ENCODE measurements around the gene ARL13B.
A peak's percentile ranks its signal among the peaks of the same experiment; 100 is the strongest.

ARL13B gene

DNA sequence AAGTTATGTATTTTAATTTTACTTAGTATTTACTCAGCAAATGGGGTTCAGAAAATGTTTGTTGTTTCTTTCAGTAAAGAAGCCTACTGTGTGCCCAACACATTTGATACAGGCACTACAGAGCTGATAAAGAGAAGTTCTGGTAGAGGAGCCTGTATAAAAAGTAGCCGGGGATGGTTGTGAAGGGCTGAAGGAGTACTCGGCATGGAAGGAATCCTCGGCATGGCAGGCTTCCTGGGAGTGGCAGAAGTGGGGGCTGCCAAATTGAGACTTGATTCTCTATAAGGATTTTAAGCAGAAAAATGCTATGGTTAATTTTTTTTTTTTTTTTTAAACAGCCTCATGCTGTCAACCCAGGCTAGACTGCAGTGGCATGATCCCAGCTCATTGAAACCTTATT is 9.3 kb downstream of the ARL13B start:
- in situ Hi-C loops (cut with HindIII; ENCODE audit: low pct_ligation_motif_present, low pct_unique_long_range_greater_than_20kb, low sequenced_read_pairs): no loop called here
- no peak for DNase-seq

DNA sequence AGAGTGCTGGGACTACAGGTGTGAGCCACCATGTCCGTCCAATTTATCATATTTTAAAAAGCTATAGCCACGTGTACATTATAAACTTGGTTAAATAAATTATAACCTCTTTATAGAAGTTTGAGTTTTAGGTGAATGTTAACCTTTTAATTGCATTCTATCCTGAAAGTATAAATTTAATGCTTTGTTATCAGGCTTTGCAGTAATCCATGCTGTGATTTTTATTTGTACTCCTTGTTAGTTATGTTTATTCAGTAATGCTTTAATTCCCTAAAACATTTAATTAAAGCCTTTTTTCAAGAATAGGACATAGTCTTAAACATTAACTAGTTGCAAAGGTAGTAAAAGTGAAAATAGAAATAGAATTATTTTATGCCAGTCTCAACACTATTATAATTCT is 11.7 kb downstream of the ARL13B start:
- in situ Hi-C loops (cut with HindIII; ENCODE audit: low pct_ligation_motif_present, low pct_unique_long_range_greater_than_20kb, low sequenced_read_pairs): no loop called here
- no peak for DNase-seq

DNA sequence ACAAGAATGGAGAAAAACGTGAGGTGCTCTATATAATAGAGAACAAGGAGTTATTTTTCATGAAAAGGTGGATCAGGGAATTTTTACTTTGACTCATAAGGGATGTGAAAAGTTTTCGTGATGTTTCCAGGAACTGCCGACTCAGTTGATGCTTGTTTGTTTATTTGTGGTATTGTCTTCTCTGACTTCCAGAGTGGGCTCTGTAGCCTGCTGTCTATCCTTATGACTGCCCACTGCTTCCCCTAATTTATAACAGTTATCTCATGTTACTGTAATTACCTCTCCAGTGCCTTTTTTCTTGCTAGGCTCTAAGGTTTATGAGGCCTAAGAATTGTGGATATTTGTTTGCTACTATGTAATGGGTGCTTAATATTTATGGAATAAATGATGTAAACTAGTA is 12.3 kb downstream of the ARL13B start:
- DNase-seq: no peak
- in situ Hi-C loops (cut with HindIII; ENCODE audit: low pct_ligation_motif_present, low pct_unique_long_range_greater_than_20kb, low sequenced_read_pairs): no loop called here

DNA sequence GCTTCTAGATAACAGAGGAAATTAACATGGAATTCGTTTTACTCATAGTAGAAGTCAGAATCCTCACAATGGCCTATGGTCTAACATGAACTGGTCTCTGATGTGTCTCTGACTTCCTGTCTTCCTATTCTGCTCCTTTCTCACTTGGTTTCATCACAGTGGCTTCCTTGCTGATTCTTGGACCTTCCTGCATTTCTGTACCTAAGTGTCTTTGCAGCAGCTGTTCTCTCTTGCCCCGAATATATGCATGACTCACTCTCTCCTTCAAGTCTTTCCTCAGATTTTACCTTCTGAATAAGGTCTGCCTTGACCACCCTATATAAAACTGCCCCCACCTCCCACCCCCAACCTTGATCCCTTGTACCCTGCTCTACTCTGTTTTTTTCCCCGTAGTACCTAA is 14.1 kb downstream of the ARL13B start:
- DNase-seq: no peak
- in situ Hi-C loops (cut with HindIII; ENCODE audit: low pct_ligation_motif_present, low pct_unique_long_range_greater_than_20kb, low sequenced_read_pairs): no loop called here

DNA sequence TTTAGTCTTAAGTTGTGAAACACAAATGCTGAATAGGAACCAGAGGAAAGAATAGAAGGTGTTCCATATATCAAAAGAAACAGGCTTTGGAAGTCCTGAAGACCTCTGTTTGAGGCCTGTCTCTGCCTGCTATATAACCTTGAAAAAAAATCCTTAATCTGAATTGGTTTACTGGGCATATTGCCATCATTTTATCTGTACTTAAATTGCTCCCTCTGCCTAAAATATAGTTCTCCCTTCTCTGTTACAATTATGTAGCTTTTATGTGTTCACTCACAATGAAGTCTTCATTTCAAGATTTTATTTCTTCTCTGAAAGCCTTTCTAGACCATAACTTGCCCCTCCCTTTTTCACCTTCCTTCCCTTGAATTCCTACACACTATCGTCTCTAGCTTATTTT is 21.2 kb downstream of the ARL13B start:
- no peak for DNase-seq
- in situ Hi-C loops (cut with HindIII; ENCODE audit: low pct_ligation_motif_present, low pct_unique_long_range_greater_than_20kb, low sequenced_read_pairs): no loop called here

DNA sequence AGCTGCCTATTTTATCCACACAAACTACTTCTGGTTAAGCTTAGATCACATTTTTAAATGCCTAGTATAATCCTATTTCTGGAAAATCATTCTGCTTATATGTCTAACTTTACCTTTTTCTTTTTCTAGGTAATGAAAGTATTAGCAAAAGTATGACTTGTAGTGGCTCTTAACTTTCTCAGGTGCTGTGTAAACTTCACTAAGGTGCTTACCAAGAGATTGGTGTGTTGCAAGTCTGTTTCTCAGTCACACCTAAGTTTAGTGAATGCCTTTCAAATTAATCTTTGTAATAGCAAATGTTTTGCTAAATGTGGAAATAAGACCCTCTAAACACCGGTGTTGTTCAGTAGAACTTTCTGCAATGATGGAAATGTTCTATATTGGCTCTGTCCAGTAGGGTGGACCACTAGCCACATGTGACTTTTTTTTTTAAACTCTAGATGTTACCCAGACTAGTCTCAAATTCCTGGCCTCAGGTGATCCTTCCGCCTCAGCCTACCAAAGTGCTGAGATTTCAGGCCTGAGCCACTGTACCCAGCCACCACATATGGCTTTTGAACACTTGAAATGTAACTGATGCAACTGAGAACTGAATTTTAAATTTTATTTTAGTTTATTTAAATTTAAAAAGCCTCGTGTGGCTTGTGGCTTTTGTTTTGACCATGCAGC is 22.0 kb downstream of the ARL13B start:
- in situ Hi-C loops (cut with HindIII; ENCODE audit: low pct_ligation_motif_present, low pct_unique_long_range_greater_than_20kb, low sequenced_read_pairs): no loop called here
- DNase-seq: no peak

DNA sequence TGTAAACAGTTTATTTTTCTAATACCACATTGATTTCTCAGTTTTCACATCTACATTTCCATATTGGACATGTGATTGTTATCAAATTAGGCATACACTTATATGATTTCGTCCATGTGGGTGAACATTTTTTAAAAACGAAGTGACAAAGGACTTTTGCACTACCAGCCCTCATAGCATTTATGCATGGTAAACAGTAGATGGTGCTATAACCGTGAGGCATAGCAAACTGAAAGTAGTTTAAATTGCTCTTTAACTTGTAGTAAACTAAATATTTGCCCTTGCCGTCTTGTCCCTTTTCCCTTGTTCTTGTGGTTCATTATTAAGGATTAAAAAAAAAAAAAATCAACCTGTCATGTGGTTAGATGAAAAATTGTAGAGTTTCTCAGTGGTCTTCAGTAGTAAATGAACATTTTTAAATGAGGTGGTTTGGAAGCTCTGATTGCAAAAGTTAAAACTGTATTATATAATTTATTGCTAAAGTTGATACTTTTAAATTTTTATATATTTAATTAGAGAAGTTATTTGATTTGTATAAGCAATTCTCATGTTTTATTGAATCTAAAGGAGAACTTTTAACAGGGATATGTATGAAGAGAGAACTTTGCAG is 24.5 kb downstream of the ARL13B start:
- in situ Hi-C loops (cut with HindIII; ENCODE audit: low pct_ligation_motif_present, low pct_unique_long_range_greater_than_20kb, low sequenced_read_pairs): no loop called here
- peak; percentile 69 for DNase-seq

DNA sequence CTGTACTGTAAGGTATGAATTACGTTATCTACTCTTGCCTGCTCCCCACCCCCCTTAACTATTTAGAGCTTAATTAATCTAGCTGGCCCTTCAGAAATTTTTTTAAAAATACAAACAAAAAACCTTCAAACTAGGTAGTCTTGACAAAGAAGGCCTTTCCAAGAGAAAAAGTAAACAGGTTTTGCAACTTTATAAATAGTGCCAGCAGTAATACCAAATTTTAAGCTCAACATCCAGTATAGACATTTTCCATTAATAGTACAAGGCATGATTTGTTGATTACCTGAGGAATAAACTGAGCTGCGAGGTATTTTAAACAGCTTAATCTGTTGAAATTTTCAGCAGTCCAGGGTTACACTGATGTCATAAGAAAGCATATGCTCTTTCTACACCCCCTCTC is 28.3 kb downstream of the ARL13B start:
- in situ Hi-C loops (cut with HindIII; ENCODE audit: low pct_ligation_motif_present, low pct_unique_long_range_greater_than_20kb, low sequenced_read_pairs): no loop called here
- no peak for DNase-seq

DNA sequence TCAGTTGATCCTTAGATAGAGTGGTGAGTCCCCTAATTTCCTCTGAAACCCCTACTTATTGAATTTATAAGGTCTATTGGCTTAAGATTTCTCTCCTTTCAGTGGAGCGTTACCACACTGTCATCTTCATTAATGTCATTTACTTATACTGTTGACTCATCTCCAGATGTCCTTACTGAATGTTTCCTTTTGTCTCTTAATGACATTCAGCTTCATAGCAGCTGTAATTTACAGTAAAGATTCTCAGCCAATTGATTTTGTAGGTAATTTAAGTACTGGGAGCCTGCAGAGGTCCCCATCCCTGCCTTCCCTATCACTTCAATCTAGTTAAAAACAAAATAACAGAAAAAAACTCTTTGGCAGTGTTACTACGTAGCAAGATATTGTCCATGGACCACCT is 29.7 kb downstream of the ARL13B start:
- DNase-seq: no peak
- in situ Hi-C loops (cut with HindIII; ENCODE audit: low pct_ligation_motif_present, low pct_unique_long_range_greater_than_20kb, low sequenced_read_pairs): no loop called here

DNA sequence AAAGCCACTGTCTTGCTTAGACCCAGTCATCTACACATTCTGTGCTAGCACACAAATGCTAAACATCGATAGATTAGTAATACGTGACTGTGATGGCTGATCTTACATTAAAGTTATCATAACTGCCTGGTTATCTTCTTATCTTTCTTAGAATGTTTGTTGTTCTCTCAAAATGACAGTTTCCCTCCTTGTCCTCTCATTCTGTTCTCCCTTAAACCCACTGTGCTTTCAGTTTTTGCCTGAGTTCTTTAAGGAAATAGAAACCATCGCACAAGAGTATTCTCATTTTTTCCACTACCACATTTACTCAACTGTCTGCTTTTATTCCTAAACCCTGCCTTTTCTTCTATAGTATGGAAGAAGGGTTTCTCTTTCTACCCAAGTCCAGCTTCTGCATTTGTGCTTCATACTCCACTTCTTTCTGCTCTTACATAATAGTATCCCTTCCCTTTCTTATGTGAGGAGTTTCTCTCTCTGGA is 31.3 kb downstream of the ARL13B start:
- no peak for DNase-seq
- in situ Hi-C loops (cut with HindIII; ENCODE audit: low pct_ligation_motif_present, low pct_unique_long_range_greater_than_20kb, low sequenced_read_pairs): no loop called here

DNA sequence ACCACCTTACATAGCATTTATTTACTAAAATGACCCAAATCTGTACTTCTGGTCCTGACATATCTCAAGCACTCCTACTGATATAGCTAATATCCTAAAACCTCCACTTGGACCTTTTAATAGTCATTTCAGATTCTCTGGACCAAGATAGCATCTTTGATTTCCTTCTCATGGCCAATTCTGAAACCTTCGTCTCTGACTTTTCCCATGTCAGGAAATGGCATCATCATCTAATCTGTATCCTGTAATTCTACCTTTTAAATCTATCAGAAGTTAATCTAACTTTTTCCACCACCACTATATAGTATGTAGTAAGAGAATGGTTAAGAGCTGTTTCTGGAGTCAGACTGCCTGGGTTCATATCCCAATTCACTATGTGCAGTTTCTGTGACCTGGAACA is 32.2 kb downstream of the ARL13B start:
- DNase-seq: no peak
- in situ Hi-C loops (cut with HindIII; ENCODE audit: low pct_ligation_motif_present, low pct_unique_long_range_greater_than_20kb, low sequenced_read_pairs): no loop called here

DNA sequence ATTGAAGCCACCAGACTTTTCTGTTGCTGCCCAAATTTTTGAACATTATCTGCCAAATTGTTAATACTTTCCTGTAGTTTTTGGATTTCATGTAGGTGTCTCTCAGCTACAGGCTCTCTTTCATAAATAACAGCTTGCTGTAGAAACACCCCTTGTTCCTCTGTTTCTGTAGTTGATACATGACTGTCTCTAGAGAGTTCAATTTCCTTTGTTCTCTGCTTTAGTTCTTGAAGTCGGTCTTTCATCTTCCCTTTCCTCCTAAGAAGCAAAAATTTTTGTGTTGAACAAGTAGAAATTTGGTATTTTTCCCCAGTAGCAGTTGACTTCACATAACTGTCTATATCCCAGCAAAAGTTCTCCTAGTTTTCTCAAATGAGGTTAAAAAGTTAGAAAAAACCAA is 35.1 kb downstream of the ARL13B start:
- in situ Hi-C loops (cut with HindIII; ENCODE audit: low pct_ligation_motif_present, low pct_unique_long_range_greater_than_20kb, low sequenced_read_pairs): no loop called here
- no peak for DNase-seq

DNA sequence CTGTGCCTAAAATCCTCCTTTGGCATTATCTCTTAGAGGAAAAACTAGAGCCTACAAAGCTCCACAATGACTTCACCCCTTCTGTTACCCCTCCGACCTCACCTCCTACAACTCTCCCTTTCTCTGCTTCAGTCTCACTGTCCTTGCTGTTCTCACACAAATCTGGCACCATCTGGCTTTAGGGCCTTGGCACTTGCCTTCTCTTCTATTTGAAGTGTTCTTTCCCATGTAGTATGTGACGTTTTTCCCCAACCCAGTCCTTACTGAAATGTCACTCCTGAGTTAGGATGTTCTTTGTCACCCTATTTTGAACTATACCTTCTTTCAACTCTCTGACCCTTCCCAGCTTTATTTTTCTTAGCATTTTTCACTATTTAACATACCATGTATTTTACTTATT is 39.7 kb downstream of the ARL13B start:
- DNase-seq: no peak
- in situ Hi-C loops (cut with HindIII; ENCODE audit: low pct_ligation_motif_present, low pct_unique_long_range_greater_than_20kb, low sequenced_read_pairs): no loop called here

DNA sequence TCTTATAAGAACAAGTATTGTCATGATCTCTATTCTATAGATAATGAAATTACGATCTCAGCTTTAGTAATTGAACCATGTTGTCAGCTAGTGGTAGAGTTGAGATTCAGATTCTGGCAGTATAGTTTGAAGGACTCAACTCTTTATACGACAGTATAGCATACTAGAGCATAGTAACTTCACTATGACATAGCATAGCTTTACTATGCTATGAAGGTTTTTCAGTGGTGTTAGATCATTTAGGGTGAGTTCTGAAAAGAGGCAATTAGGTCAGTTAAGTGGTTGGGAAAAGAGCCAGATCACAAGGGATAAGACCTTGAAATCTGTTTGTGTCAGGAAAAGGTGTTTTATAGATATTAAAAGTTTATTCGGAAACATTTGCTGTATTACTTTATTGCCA is 40.3 kb downstream of the ARL13B start:
- no peak for DNase-seq
- in situ Hi-C loops (cut with HindIII; ENCODE audit: low pct_ligation_motif_present, low pct_unique_long_range_greater_than_20kb, low sequenced_read_pairs): no loop called here

DNA sequence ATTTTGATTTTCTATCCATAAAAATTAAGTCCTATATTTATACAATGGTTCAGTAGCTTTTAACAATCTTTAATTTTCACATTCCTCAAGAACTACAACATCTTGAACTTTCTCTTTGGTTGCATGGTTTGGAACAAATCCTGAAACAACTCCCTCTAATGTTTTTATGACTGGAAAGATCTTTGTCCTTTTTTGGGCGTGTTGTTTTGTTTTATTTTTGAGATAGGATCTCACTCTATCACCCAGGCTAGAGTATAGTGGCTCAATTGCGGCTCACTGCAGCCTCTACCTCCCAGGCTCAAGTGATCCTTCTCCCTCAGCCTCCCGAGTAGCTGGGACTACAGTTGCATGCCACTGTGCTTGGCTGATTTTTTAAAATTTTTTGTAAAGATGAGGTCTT is 44.4 kb downstream of the ARL13B start:
- DNase-seq: no peak
- in situ Hi-C loops (cut with HindIII; ENCODE audit: low pct_ligation_motif_present, low pct_unique_long_range_greater_than_20kb, low sequenced_read_pairs): no loop called here

DNA sequence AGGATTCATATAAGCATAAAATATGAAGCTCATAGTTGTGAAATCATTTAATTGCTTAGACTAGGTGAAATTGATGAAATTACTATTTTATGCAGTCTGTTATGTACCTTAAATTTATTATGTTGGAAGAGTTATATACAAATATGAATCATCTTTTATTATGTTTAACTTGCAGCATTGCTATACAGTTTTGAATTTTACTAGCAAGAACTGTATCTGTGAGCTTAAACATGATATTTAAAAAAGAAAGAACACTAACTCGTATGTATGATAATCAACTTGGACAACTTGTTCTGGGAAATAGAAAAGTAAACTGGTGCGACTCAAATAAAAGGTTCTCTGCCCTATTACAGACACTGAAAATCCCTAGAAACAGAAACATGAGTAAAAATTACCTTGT is 46.7 kb downstream of the ARL13B start:
- DNase-seq: no peak
- in situ Hi-C loops (cut with HindIII; ENCODE audit: low pct_ligation_motif_present, low pct_unique_long_range_greater_than_20kb, low sequenced_read_pairs): no loop called here

DNA sequence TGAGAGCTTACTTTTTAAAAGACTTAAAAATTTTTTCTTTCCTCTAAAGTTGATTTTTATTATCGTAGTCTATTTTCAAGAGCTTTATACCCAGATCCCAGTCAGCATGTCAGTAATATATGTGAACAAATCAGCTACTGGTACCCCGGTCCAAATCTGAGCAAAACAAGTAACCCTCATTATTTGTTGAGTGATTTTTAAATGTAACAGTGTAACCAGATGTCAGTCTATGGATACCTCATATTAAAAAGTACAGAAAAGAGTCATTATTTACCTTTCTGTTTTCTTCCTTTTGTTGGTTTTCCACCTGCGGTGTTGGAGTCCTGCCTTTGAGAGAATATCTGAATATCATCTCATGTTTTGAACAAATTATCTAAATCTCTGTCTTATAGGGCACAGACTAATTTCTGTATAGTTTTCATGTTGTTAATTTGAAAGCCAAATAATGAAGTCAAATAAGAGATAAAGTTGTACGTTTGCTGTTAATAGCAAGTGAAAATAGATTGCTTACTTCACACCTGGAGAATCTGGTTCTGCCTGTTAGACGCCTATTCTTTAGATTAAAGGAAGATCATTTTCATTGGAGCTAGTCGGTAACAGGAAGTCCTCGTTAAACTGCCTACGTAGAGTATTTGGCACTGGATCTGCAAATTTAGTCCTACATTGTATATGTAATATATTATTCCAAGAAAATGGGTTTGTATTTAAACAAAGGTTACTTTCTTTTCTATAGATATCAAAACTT is 48.3 kb downstream of the ARL13B start, which contains the start of gene STX19:
TSS of gene STX19 (minus strand) at position 505 of the 745 bp plus-strand sequence. CDS start 13,328 bp downstream, outside the sequence.
- DNase-seq: no peak
- in situ Hi-C loops (cut with HindIII; ENCODE audit: low pct_ligation_motif_present, low pct_unique_long_range_greater_than_20kb, low sequenced_read_pairs): no loop called here

DNA sequence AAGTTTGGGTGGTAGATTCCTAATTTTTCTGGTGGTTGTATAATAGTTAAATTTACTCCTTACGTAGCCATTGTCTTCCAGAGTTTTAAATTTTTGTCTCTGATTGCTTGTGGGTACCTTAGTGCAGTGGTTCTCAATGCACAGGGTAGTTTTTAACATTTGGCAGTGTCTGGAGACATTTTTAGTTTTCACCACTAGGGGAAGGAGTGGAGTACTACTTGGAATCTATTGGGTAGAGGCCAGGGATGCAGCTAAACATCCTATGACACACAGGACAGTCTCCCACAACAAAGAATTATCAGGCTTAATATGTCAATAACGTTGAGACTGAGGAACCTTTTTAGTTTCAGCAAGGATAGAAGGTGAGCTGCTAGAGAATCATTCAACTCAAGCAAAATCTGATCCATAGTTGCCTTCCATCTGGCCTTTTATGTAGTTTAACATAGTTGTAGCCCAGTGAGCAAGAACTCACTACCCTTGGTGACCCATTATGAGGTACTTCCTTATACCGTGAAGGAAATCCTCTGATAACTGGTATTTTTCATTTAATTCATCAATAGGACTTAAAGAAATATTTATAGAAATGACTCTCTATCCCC is 57.1 kb downstream of the ARL13B start:
- peak; percentile 54 for DNase-seq
- in situ Hi-C loops (cut with HindIII; ENCODE audit: low pct_ligation_motif_present, low pct_unique_long_range_greater_than_20kb, low sequenced_read_pairs): no loop called here

DNA sequence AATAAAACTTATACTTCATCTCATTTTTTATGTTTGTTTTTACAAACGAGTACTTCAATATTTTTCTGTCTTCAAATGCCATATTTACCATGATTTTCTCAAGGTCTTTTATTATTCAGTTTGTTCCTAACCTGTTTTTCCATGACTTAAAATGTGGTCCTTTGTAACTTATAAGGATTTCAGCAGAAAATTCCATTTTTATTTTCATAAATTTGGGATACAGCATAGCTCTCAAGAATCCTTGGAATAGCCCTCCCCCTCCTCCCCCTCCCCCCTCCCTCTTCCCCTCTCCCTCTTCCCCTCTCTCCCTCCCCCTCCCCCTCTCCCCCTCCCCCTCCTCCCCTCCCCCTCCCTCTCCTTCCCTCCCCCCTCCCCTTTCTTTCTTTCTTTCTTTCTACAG is 63.3 kb downstream of the ARL13B start:
- in situ Hi-C loops (cut with HindIII; ENCODE audit: low pct_ligation_motif_present, low pct_unique_long_range_greater_than_20kb, low sequenced_read_pairs): no loop called here
- no peak for DNase-seq
